Chondrocyte (in vitro differentiated cells): ENCODE data around the gene CSTF2T. TPM values are rescaled to one million over a fixed set of nuclear protein-coding genes. Genes with fewer than 3 reads are reported as not detected.

Source experiments
- DNase-seq: peaks from one replicate; pipeline ENCODE4 v3.0.0; 2021; ENCODE audit warnings: mixed read lengths, low spot score
- H3K27ac Mint-ChIP-seq: one replicate; pipeline ENCODE4 v1.8.0; 2021; ENCODE audit warnings: mild to moderate bottlenecking, moderate library complexity, mixed read lengths; ENCODE audit not compliant: unreplicated experiment
- H3K27me3 Mint-ChIP-seq: 2 replicates; pipeline ENCODE4 v1.8.0; 2021; ENCODE audit warnings: low read depth, mixed read lengths
- H3K36me3 Mint-ChIP-seq: 2 replicates; pipeline ENCODE4 v1.8.0; 2021; ENCODE audit warnings: low read depth, mixed read lengths
- H3K4me1 Mint-ChIP-seq: 2 replicates; pipeline ENCODE4 v1.8.0; 2021; ENCODE audit warnings: low read depth, mild to moderate bottlenecking, mixed read lengths
- H3K4me3 Mint-ChIP-seq: one replicate; pipeline ENCODE4 v1.8.0; 2021; ENCODE audit warnings: mild to moderate bottlenecking, moderate library complexity, mixed read lengths; ENCODE audit not compliant: unreplicated experiment
- H3K9me3 Mint-ChIP-seq: 2 replicates; pipeline ENCODE4 v1.8.0; 2021; ENCODE audit warnings: low read depth, mixed read lengths
- CTCF ChIP-seq: fragments of 200-600 bp; sonication (generic); IDR thresholded peaks from 2 replicates; pipeline ENCODE4 v1.5.0; 2021; ENCODE audit warnings: antibody characterized with exemption, mild to moderate bottlenecking, moderate library complexity
- long read RNA-seq: library from polyadenylated mRNA; stranded (forward); transcript quantifications from one replicate; pipeline ENCODE4 v2.0.0, GENCODE V29; 2021
- total RNA-seq: library from RNA; stranded (reverse); gene quantifications from 3 replicates; pipeline ENCODE4 v1.2.1, GENCODE V29; 2021

CSTF2T gene
- total RNA-seq: 16.0 to 21.6 TPM (median 16.3 TPM) in 3 replicates
- long read RNA-seq, full-length matches to known transcripts: 9 of 9 reads
- long read RNA-seq, partial matches to known transcripts: 0 of 9 reads
- long read RNA-seq, other reads (novel, unspliced or antisense): 0 of 9 reads

GRCh38 chr10:51699475-51700227 is at the start of gene CSTF2T:
Gene CSTF2T (minus strand): TSS chr10:51699595. CDS start chr10:51699549, 46 bp downstream.
- peak within 1 kb of the TSS; percentile 100 for H3K27ac Mint-ChIP-seq
- TF ChIP-seq CTCF: no peak
- peak within 1 kb of the TSS; percentile 99 for H3K4me3 Mint-ChIP-seq
- no peaks in the 10 kb centered on the region for H3K27me3 Mint-ChIP-seq
- H3K4me1 Mint-ChIP-seq: peaks cover 36% of the 10 kb centered on the region
- no peaks in the 10 kb centered on the region for H3K9me3 Mint-ChIP-seq
- DNase-seq: no peak
- H3K36me3 Mint-ChIP-seq: peaks cover 12% of the 10 kb centered on the region

- Mint-ChIP-seq H3K27me3 (no peaks in the 10 kb centered on the region), H3K4me1 (no peaks in the 10 kb centered on the region), H3K36me3 (no peaks in the 10 kb centered on the region), H3K27ac (no peak overlapping the region), H3K9me3 (no peaks in the 10 kb centered on the region), H3K4me3 (no peak overlapping the region)
- no peak for DNase-seq
- no peak for TF ChIP-seq CTCF
Observed at GRCh38 chr10:51748959-51749358, 49.6 kb upstream of the CSTF2T start.

- TF ChIP-seq CTCF: no peak
- no peaks in the 10 kb centered on the region for H3K9me3 Mint-ChIP-seq
- no peak overlapping the region for H3K4me3 Mint-ChIP-seq
- peaks cover 3% of the 10 kb centered on the region for H3K4me1 Mint-ChIP-seq
- H3K27ac Mint-ChIP-seq: no peak overlapping the region
- DNase-seq: no peak
- H3K36me3 Mint-ChIP-seq: no peaks in the 10 kb centered on the region
- no peaks in the 10 kb centered on the region for H3K27me3 Mint-ChIP-seq
Observed at GRCh38 chr10:51747216-51747615, 47.8 kb upstream of the CSTF2T start.

- Mint-ChIP-seq H3K27ac (no peak overlapping the region), H3K4me3 (no peak overlapping the region), H3K4me1 (peaks cover 3% of the 10 kb centered on the region), H3K36me3 (no peaks in the 10 kb centered on the region), H3K27me3 (no peaks in the 10 kb centered on the region), H3K9me3 (no peaks in the 10 kb centered on the region)
- TF ChIP-seq CTCF: no peak
- DNase-seq: no peak
Observed at GRCh38 chr10:51745397-51745796, 46.0 kb upstream of the CSTF2T start.

GRCh38 chr10:51744235-51745000 is 45.0 kb upstream of the CSTF2T start:
- Mint-ChIP-seq H3K36me3 (no peaks in the 10 kb centered on the region), H3K27ac (no peak overlapping the region), H3K27me3 (no peaks in the 10 kb centered on the region), H3K4me3 (no peak overlapping the region), H3K9me3 (no peaks in the 10 kb centered on the region), H3K4me1 (peaks cover 6% of the 10 kb centered on the region)
- DNase-seq: no peak
- TF ChIP-seq CTCF: no peak
